NCI-H2196 treated with DMSO at 0.1 percent for 48 hours (cell line): ENCODE results near the gene BICD1.
"Not testable (repeated sequence)": the region's sequence is repeated elsewhere in the genome, so short reads cannot be mapped to it uniquely, and the experiment has no call there.

Source experiments
- DNase-seq: peaks from one replicate; lab custom pipeline; 2025; ENCODE audit not compliant: unreplicated experiment; lab: John Stamatoyannopoulos, UW

The BICD1 gene

DNA sequence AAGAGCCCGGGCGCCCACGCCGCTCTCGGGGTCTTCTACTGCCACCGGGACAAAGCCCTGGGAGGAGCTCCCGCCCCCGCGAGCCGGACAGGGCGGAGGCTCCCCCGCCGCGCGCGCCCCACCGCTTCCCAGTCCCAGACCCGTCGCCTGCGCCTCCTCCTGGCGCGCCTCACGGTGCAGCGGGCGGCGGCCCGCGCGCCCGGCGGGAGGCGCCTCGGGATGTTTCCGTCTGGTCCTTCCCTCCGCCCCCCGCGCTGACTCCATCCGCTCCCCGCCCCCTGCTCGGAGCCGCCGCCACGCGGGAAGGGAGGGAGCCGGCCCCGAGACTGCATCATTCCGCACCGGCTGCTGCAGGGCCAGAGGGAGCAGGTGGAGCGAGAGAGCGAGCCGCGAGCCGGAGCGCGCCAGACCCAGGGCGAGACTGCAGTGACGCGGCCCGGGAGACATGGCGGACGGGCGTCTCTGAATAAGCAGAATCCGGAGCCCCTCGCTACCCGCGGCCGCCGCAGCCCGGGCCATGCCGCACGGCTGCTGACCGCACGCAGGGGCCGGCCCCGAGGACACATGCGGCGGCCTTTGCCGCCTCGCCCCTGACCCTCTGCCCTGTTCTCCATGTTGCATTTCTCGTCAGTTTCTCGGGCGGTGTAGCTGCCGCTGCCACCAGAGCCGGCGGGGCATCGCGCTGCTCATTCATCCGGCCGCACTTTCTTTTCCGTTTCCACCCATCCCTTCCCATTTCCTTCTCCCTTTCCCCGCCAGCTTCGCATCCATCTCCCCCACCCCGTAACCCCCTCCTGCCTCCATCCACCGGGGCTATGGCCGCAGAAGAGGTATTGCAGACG, at the start of gene BICD1:
Gene BICD1 (plus strand): TSS at position 331 of the 842 bp plus-strand sequence. CDS start 485 bp downstream, at position 816.
- peak; percentile 66 for DNase-seq

DNA sequence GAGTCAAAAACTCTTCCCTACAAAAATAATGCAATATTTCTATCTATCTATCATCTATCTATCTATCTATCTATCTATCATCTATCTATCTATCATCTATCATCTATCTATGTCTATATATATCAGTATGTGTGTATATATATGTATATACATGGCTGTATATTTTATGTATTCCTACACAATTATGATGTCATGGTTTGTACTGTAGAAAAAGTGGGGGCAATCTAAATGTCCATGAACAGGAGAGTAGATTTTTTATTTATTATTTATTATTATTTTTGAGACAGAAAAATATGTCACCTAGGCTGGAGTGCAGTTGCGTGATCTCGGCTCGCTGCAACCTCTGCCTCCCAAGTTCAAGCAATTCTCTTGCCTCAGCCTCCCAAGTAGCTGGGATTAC, 45.6 kb upstream of the BICD1 start:
- DNase-seq = no peak

DNA sequence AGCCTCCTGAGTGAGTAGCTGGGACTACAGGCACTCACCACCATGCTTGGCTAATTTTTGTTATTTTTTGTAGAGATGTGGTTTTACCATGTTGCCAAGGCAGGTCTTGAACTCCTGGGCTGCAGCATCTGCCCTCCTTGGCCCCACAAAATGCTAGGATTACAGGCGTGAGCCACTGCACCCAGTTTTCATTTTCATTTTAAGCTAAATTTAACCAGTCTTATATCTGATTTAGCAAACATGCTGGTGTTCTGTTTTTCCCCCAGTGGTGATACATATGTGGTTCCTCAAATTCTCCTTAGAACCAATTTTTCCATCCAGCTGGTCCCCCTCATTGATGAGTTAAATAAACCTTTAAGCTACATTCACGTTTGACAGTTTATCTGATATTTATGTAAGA, 43.8 kb upstream of the BICD1 start:
- no peak for DNase-seq

DNA sequence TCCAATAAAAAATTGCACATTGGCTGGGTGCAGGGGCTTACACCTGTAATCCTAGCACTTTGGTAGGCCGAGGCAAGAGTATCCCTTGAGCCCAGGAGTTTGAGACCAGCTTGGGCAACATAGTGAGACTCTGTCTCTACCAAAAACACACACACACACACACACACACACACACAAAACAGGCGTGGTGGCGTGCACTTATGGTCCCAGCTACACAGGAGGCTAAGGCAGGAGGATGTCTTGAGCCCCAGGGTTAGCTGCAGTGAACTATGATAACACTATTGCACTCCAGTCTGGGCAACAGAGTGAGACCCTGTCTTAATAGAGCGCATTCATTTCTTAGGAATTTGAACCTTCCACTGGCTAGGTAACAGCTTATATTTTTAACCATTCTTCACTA, 42.9 kb upstream of the BICD1 start:
- no peak for DNase-seq

DNA sequence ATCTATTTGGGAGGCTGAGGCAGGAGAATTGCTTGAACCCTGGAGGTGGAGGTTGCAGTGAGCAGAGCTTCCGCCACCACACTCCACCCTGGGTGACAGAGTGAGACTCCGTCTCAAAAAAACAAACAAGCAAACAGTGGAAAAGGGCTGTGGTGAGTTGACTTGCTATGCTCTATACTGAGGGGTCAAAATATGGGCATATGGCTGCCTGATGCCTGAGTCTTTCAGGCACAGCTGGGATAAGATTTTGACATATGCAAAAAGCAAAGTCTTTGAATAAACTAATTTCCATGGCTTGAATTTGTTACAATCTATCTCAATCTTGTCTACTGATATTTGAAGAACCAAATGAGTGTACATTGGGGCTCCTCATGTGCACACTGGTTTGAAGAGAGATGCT, 40.4 kb upstream of the BICD1 start:
- no peak for DNase-seq

DNA sequence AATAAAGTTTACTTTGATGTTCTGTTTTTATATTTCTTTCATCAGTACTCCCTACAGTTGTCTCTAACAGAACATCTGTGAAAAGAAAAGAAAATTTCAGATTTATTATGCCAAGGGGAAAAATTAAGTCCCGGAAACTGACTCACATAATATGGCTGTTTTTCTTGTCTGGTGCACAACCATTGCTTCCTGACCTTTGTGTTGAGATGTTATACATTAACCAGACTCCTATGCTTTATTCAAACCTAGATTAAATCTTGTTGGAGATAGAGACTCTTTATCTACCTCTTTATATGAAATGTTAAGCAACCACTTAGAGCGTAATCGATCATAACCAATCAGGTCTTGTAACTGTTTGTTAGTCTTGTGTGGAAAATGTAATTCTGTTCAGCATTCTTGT, 37.6 kb upstream of the BICD1 start:
- no peak for DNase-seq

DNA sequence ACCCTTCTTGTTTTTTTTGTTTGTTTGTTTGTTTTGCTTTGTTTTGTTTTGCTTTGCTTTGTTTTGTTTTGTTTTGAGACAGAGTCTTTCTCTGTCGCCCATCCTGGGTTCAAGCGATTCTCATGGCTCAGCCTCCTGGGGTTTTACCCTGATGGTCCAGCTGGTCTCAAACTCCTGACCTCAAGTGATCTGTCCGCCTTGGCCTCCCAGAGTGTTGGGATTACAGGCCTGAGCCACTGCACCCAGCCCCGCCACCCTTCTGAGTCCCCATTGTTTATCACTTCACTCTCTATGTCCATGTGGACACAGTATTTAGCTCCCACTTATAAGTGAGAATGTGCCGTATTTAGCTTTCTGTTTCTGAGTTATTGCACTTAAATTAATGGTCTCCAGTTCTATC, 36.9 kb upstream of the BICD1 start:
- no peak for DNase-seq

DNA sequence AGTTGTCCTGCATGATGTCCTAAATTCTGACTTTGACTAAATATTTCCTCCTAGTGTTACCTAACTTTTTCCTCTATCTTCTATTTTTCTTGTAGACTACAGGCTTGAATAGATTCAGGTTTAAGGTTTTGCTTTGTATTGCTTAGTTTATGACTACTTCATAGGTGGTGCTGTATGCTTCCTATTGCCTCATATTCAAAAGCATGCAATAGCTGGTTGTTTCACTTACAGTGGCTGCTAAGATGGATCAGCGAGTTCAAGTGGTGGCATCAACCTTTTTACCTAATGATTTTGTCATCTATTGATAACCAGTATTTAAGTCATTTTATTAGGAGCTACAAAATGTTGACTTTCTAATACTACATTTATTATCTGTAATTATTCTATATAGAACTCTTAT, 36.3 kb upstream of the BICD1 start:
- DNase-seq = no peak

DNA sequence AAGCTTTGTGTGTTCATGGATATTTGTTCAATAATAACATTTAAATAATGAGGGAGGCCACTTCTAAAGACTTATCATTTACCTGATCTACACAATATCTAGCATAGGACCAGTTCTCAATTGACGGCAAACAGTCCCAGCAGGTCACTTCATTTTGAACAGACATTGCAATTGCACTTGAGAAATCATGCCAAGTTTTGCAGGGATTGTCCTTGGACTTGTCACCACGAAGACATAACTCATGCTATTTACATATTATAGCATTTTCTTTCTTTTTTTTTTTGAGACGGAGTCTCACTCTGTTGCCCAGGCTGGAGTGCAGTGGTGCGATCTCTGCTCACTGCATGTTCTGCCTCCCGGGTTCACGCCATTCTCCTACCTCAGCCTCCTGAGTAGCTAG, 34.5 kb upstream of the BICD1 start:
- no peak for DNase-seq

DNA sequence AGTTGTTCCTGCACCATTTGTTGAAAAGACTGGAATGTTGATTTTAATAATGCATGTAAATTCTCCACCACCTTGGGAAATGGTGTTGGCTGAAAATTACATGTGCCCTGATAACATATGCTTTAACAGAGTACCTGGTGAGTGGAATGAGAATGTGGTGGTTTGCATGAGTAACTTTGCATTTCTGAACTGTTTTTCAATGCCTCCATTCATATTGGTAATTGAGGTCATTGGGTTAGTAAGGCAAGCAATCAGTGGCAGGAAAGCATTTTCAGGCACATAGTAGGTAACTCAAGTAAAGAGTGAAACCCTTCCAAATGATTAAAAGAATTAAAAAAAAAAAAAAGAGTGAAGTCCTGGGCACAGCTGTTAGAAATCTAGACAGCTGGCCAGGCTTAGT, 32.2 kb upstream of the BICD1 start:
- no peak for DNase-seq

DNA sequence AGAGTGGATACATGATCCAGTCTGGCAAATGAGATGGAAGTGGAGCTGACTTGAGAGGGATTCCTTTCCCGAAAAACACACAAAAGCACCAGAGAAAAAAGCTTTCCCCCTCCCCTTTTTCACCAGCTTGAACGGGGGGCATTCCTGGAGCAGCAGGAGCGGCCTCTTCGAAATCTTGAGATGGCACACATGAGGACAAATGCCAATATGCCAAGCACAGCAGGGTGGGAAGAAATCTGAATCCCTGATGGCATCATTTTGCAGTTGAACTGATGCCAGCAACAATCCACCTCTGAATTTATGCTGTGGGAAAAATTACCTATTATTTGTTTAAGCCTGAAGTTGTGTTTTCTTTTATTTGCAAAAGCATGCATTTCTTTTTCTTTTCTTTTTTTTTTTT, 29.7 kb upstream of the BICD1 start:
- DNase-seq = no peak

DNA sequence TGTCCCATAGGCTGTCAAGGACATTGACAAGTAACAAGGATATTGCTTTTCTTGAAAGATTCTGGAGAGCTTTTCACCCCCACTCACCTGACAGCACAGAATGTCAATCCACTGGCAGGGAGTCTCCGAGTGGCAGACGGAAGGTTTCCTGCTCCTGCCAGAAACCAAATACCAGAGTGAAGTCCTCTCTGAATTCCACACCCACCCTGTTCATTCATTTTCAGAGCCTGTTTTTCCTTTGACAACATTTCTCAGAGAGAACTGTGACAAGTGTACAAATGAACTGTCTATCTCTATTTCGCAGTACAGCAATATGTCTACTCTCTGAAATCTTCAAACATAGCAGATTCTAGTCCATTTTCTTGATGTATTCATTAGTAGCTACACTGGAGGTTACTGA, 26.2 kb upstream of the BICD1 start:
- no peak for DNase-seq

DNA sequence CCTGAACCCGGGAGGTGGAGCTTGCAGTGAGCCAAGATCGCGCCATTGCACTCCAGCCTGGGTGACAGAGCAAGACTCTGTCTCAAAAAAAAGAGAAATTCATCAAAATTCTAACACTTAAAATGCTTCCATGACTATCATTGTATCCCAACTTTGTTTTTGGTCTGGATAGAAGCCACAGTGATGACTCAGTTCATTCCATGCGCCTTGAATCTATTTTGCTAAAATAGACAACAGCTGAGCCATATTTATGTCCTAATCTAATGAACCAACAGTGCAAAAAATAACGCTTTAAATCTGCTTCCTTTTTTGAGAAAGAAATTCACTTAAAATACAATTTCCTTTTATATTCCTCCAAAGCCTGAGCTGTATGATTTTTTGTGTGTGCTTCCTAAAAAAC, 23.2 kb upstream of the BICD1 start:
- DNase-seq = no peak

DNA sequence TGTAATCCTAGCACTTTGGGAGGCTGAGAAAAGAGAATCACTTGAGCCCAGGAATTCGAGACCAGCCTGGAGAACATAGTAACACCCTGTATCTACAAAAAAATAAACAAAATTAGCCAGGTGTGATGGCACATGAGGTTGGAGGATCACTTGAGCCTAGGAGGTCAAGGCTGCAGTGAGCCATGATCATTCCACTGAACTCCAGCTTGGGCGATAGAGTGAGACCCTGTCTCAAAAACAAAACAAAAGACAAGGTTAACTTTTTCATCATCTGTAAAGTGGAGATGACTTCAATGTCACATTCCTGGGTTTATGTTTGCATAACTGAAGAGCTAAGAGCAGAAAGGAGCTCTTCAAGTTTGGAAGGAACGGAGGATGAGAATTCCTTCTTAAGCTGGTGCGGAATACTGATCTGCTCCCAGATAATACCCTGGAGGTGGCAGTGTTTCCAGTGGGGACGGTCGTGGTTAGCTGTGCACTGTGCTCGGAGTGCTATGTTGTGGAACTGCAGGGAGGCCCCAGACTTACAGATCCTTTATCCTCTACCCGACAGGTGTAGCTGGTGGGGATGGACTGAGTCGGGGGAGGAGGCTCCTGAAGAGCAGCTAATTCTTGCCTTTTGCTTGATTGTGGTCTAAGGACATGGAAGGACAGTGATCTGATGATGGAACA, 22.5 kb upstream of the BICD1 start:
- no peak for DNase-seq

DNA sequence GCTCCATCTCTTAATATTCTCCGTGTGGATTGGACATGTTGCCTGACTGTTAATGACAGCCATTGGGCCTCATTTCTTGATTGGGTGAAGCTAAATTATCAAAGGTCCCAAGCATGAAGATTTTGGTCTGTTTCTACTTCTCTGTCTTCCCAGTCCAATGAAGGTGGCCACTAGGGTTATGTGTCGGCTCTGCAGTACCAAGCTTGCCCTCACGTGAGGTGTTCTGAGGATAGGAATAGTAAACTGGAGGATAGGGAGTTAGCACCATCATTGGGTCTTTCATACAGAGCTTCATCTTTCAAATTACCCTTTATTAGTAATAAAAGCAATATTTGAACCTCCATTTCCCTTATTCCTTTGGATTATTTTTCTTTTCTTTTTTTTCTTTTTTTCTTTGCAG, 21.9 kb upstream of the BICD1 start:
- no peak for DNase-seq

DNA sequence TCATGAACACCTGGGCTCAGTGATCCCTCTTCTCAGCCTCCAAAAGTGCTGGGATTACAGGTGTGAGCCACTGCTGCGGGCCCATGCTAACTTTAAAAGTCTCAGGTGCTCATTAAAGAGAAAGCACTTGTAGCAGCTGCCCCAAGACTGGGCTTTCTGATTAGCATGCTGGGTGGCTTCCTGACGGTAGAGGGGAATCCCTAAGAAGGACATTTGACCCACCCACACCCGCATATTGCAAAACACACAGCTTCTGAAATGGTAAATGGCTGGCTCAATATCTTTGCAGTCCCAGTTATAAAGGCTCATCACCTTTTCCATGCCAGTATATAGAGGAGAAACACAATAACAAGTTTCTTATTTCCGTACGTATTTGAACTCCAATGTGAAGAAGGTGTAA, 19.3 kb upstream of the BICD1 start:
- DNase-seq = no peak

DNA sequence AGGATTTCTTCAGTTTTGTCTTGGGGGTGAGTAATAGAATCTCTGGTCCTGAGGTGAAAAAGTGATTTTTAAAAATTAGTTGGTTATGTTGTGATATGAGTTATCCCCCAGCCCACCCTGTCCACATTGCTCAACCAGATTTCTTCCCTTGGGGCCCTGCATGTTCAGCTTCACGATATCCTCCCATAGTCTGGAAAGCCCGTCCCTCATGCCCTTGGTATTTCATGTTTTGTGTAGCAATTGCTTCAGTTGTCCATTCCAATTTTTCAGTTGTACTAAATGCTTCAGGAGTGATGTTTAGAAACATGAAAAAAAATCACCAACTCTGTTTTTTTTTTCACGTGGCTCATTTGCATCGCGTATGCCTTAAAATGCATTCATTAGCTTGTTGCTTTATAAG, 17.5 kb upstream of the BICD1 start:
- DNase-seq = no peak

DNA sequence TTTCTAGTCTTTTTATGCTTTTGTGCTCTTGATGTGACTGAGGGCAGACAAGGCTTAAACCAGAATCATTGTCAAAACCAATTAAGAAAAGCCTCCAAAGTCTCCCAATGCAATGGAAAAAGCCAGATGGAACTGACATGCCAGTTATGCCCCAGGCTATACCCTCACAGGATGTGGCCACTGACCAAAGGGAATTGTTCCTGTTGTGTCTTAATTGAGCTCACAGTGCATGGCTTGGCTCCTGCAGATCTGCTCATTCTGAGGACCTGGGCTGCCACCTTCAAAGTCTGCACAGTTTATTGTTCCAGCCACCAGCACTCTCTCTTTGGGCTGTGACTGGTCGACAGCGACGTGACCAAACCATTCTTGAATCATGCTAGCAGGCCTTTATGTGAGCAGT, 17.1 kb upstream of the BICD1 start:
- no peak for DNase-seq

DNA sequence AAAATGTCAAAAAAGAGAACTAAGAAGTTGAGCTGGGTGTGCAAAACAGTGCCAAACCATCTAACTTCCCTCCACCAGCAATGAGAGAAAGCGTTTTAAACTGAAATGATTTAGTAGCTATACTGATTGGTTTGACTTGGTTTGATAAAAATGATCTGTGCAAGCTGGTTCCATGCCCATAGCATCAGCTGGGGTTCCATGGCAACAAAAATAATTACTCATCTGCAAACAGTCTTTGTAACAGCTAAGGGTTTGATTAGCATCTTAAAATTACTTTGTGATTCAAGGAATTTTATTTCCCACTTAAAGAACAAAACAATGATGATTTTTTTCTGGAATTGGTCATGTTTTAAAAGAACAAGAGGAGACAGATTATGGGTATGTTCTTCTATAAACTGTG, 15.0 kb upstream of the BICD1 start:
- DNase-seq = no peak

DNA sequence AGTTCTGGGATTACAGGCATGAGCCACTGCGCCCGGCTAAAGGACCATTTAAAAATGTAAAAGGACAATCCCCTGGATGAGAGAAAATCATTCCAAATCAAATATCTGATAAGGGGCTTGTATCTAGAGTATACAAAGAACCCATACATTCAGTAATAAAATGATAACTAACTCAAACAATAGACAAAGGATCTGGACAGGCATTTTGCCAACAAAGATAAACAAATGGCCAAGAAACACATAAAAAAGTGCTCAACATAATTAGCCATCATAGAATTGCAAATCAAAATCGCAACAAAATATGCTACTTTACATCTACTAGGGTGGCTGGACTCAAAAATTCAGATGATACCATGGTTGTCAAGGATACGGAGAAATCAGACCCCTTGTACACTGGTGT, 8.5 kb upstream of the BICD1 start:
- peak; percentile 13 for DNase-seq

DNA sequence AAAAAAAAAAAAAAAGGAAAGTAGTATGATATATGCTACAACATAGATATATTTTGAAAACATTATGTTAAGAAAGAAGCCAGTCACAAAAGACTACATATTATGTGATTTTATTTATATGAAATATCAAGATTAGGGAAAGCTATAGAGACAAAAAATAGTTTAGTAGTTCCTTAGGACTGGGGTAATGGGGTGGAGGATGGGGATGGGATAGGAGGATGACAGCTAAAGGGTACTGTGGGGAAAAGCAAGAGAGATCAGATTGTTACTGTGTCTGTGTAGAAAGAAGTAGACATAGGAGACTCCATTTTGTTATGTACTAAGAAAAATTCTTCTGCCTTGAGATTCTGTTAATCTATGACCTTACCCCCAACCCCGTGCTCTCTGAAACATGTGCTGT, 7.4 kb upstream of the BICD1 start:
- not testable (repeated sequence) for DNase-seq

DNA sequence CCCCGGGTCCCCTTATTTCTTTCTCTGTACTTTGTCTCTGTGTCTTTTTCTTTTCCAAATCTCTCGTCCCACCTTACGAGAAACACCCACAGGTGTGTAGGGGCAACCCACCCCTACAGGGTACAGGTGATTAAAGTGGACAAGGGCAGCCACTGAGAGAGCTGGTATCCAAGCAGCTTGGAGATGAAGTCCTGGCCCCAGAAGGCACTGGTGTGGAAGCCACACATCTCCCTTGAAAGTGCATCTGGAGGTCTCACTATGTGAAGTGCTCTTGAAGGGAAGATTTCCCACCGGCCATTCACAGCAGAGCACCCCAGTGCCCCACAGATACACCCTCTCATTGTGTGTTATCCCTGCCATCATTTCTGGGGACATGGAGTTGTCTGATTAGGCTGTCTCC, 6.3 kb upstream of the BICD1 start:
- no peak for DNase-seq

DNA sequence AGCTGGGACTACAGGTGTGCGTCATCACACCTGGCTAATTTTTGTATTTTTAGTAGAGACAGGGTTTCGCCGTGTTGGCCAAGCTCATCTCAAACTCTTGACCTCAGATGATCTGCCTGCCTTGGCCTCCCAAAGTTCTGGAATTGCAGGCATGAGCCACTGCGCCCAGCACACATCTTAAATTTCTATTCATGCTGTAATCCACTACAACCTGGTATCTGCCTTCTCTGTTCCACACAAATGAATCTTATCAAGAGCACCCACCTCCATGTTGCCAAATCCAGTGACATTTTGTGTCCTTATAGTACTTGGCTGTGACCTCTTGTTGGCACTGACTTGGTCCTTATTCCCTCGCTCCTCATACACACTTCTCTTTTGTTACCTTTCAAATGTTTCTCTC, 5.8 kb upstream of the BICD1 start:
- DNase-seq = no peak
